GM23248 (cell line): Measurements from ENCODE around the gene HSPA4L. TPM values are rescaled to one million over a fixed set of nuclear protein-coding genes. Genes with fewer than 3 reads are reported as not detected.

Experiments used
- DNase-seq: peaks from one replicate; pipeline ENCODE4 v3.0.0-alpha.2; 2015
- H2AFZ ChIP-seq: fragments of 200-600 bp; sonication (generic); 2 replicates; pipeline ENCODE4 v1.6.1; 2016; ENCODE audit warnings: antibody characterized with exemption
- H3F3A ChIP-seq: fragments of 200-600 bp; sonication (generic); 2 replicates; pipeline ENCODE4 v1.6.1; 2016; ENCODE audit warnings: mild to moderate bottlenecking, antibody characterized with exemption, mixed run types; ENCODE audit not compliant: insufficient read depth
- H3K27ac ChIP-seq: fragments of 200-600 bp; sonication (generic); 2 replicates; pipeline ENCODE4 v1.5.1; 2016; ENCODE audit warnings: mild to moderate bottlenecking
- H3K27me3 ChIP-seq: fragments of 200-600 bp; sonication (generic); replicated peaks from 2 replicates; pipeline ENCODE4 v1.6.1; 2016; ENCODE audit warnings: mild to moderate bottlenecking; ENCODE audit not compliant: insufficient read depth
- H3K36me3 ChIP-seq: fragments of 200-600 bp; sonication (generic); 2 replicates; pipeline ENCODE4 v1.6.1; 2016; ENCODE audit warnings: low read depth, mild to moderate bottlenecking
- H3K4me1 ChIP-seq: fragments of 200-600 bp; sonication (generic); 2 replicates; pipeline ENCODE4 v1.6.1; 2016; ENCODE audit warnings: mild to moderate bottlenecking; ENCODE audit not compliant: insufficient read depth
- H3K4me2 ChIP-seq: fragments of 200-600 bp; sonication (generic); one replicate; pipeline ENCODE4 v1.6.1; 2016; ENCODE audit warnings: mild to moderate bottlenecking; ENCODE audit not compliant: unreplicated experiment
- H3K4me3 ChIP-seq: fragments of 200-600 bp; sonication (generic); 2 replicates; pipeline ENCODE4 v1.5.1; 2016; ENCODE audit warnings: mild to moderate bottlenecking
- H3K79me2 ChIP-seq: fragments of 200-600 bp; sonication (generic); 2 replicates; pipeline ENCODE4 v1.6.1; 2016; ENCODE audit warnings: mild to moderate bottlenecking; ENCODE audit not compliant: insufficient read depth
- H3K9ac ChIP-seq: fragments of 200-600 bp; sonication (generic); 2 replicates; pipeline ENCODE4 v1.6.1; 2016; ENCODE audit warnings: mild to moderate bottlenecking
- H3K9me2 ChIP-seq: fragments of 200-600 bp; sonication (generic); 2 replicates; pipeline ENCODE4 v1.6.1; 2016; ENCODE audit warnings: mixed run types, mild to moderate bottlenecking, moderate library complexity; ENCODE audit not compliant: insufficient read depth
- H3K9me3 ChIP-seq: fragments of 200-600 bp; sonication (generic); one replicate; pipeline ENCODE4 v1.6.1; 2017; ENCODE audit warnings: low read depth
- H4K20me1 ChIP-seq: fragments of 200-600 bp; sonication (generic); 2 replicates; pipeline ENCODE4 v1.6.0; 2016; ENCODE audit not compliant: insufficient read depth
- EZH2 ChIP-seq: fragments of 200-600 bp; sonication (generic); IDR thresholded peaks from 2 replicates; pipeline ENCODE4 v1.6.1; 2018; ENCODE audit warnings: antibody characterized with exemption, mild to moderate bottlenecking; ENCODE audit not compliant: insufficient read depth, poor library complexity, severe bottlenecking
- EZH2phosphoT487 ChIP-seq: fragments of 200-600 bp; sonication (generic); IDR thresholded peaks from 2 replicates; pipeline ENCODE4 v1.6.1; 2018; ENCODE audit warnings: antibody characterized with exemption, moderate library complexity, mild to moderate bottlenecking, low read depth; ENCODE audit not compliant: insufficient read depth
- WGBS, 2 experiments: methylation state at CpG; one replicate each; pipeline ENCODE4 v1.1.6; 2015 to 2017; ENCODE audit warnings: low lambda C conversion rate in 2 of 2, low coverage in 1 of 2; ENCODE audit errors: missing lambda C conversion rate in 2 of 2; 5-methylcytosine and 5-hydroxymethylcytosine counted together
- in situ Hi-C: fragments of 300-500 bp; cut with MboI; formaldehyde crosslinking; loops from 2 replicates; pipeline ENCODE4 v1.15.0; 2020
- polyA plus RNA-seq: library from polyadenylated mRNA; unstranded; fragments of >200 nt; fragmentation: Nextera tagmentation; extraction: Ambion mirVana; gene quantifications from 2 replicates; pipeline ENCODE4 v1.2.1, GENCODE V29; 2016
- total RNA-seq: library from RNA; depleted of rRNA; stranded (reverse); fragments of >200 nt; shearing (Covaris generic); gene quantifications from 2 replicates; pipeline ENCODE4 v1.2.3, GENCODE V29; 2014; rRNA removed

HSPA4L gene
- total RNA-seq (1.3 and 1.4 TPM in 2 replicates), polyA plus RNA-seq (2.1 and 2.2 TPM in 2 replicates)

GRCh38 chr4:127782275-127783025 is at the start of gene HSPA4L:
Gene HSPA4L (plus strand): TSS chr4:127782322. CDS start chr4:127782551, 229 bp downstream.
- TF ChIP-seq EZH2phosphoT487: no peak
- TF ChIP-seq EZH2: no peak
- Histone ChIP-seq H3K36me3 (no peaks in the 10 kb centered on the region), H4K20me1 (no peaks in the 10 kb centered on the region), H3K79me2 (no peaks in the 10 kb centered on the region), H3F3A (peaks cover 10% of the 10 kb centered on the region; the same call in 1 of the 2 replicates), H2AFZ (peak within 1 kb of the TSS; percentile 86), H3K27ac (0 out of 2 replicates have a peak within 1 kb of the TSS, but pooled peaks have one; percentile 18), H3K4me2 (peak within 1 kb of the TSS; percentile 95), H3K9me2 (no peaks in the 10 kb centered on the region), H3K9me3 (no peaks in the 10 kb centered on the region), H3K9ac (peak within 1 kb of the TSS; percentile 85), H3K27me3 (no peaks in the 10 kb centered on the region), H3K4me1 (no peaks in the 10 kb centered on the region), H3K4me3 (peak within 1 kb of the TSS; percentile 78)
- in situ Hi-C loops: no loop called here
- 1 to 2% methylated on average over 60 to 63 of the region's 63 CpGs for WGBS, 2 experiments
- DNase-seq: peak; percentile 75

- no peaks in the 10 kb centered on the region for H3F3A ChIP-seq
- WGBS, 2 experiments: 17% methylated on average over 8 of the region's 8 CpGs
- in situ Hi-C loops: no loop called here
These were observed 49.3 kb upstream of the HSPA4L start for GRCh38 chr4:127732623-127733328.

GRCh38 chr4:127734976-127735375 is 47.1 kb upstream of the HSPA4L start:
- Histone ChIP-seq H3K27ac (no peak overlapping the region), H4K20me1 (no peaks in the 10 kb centered on the region), H3K4me2 (no peak overlapping the region), H3K9ac (no peak overlapping the region), H3K36me3 (no peaks in the 10 kb centered on the region), H3K4me3 (no peak overlapping the region), H3K4me1 (no peaks in the 10 kb centered on the region), H3F3A (no peaks in the 10 kb centered on the region), H3K9me2 (no peaks in the 10 kb centered on the region), H3K79me2 (no peaks in the 10 kb centered on the region), H3K27me3 (no peaks in the 10 kb centered on the region), H3K9me3 (no peaks in the 10 kb centered on the region), H2AFZ (no peak overlapping the region)
- DNase-seq: no peak
- no peak for TF ChIP-seq EZH2phosphoT487
- TF ChIP-seq EZH2: no peak
- in situ Hi-C loops: no loop called here
- 77 to 84% methylated on average over 2 of the region's 2 CpGs for WGBS, 2 experiments

More at GRCh38 chr4:127732623-127733328, 49.3 kb upstream of the HSPA4L start:
- H2AFZ ChIP-seq: no peak overlapping the region
- no peak overlapping the region for H3K4me3 ChIP-seq
- TF ChIP-seq EZH2phosphoT487 (no peak), EZH2 (no peak)
- no peaks in the 10 kb centered on the region for H3K36me3 ChIP-seq
- no peak overlapping the region for H3K27ac ChIP-seq
- H3K9me3 ChIP-seq: no peaks in the 10 kb centered on the region
- DNase-seq: peak; percentile 63
- H4K20me1 ChIP-seq: no peaks in the 10 kb centered on the region
- H3K9ac ChIP-seq: no peak overlapping the region
- no peak overlapping the region for H3K4me2 ChIP-seq
- H3K4me1 ChIP-seq: no peaks in the 10 kb centered on the region
- no peaks in the 10 kb centered on the region for H3K79me2 ChIP-seq
- no peaks in the 10 kb centered on the region for H3K9me2 ChIP-seq
- no peaks in the 10 kb centered on the region for H3K27me3 ChIP-seq

GRCh38 chr4:127737295-127737694 is 44.8 kb upstream of the HSPA4L start:
- Histone ChIP-seq H4K20me1 (no peaks in the 10 kb centered on the region), H3K9me2 (no peaks in the 10 kb centered on the region), H3F3A (no peaks in the 10 kb centered on the region), H3K36me3 (no peaks in the 10 kb centered on the region), H2AFZ (no peak overlapping the region), H3K4me3 (no peak overlapping the region), H3K27me3 (no peaks in the 10 kb centered on the region), H3K79me2 (no peaks in the 10 kb centered on the region), H3K4me1 (no peaks in the 10 kb centered on the region), H3K27ac (no peak overlapping the region), H3K9me3 (no peaks in the 10 kb centered on the region), H3K9ac (no peak overlapping the region), H3K4me2 (no peak overlapping the region)
- 6 to 7% methylated on average over 4 of the region's 4 CpGs for WGBS, 2 experiments
- TF ChIP-seq EZH2phosphoT487 (no peak), EZH2 (no peak)
- in situ Hi-C loops: no loop called here
- no peak for DNase-seq
